Upper lobe of left lung (tissue), 4 donors: ENCODE results near the gene ZNF618.

ENCODE experiments used
- CTCF ChIP-seq, 6 experiments: fragments of 450-650 bp in 4 of 6; fragments of 200-600 bp in 2 of 6; sonication (generic) in 2 of 6; IDR thresholded peaks; one replicate each; pipeline ENCODE4 v1.5.1; 2016 to 2019; ENCODE audit warnings: antibody characterized with exemption in 6 of 6
- EP300 ChIP-seq, 4 donors: sonication (generic); formaldehyde crosslinking; IDR thresholded peaks; one replicate each; pipeline ENCODE4 v1.5.1; 2017; ENCODE audit warnings: antibody characterized with exemption in 4 of 4, control low read depth in 2 of 4
- POLR2A ChIP-seq, 4 donors: fragments of 450-650 bp; IDR thresholded peaks; one replicate each; pipeline ENCODE4 v1.5.1; 2016 to 2017; ENCODE audit warnings: antibody characterized with exemption in 4 of 4, mild to moderate bottlenecking in 2 of 4
- POLR2AphosphoS5 ChIP-seq, 2 donors: sonication (generic); formaldehyde crosslinking; IDR thresholded peaks; one replicate each; pipeline ENCODE4 v1.5.1; 2017; ENCODE audit warnings: antibody characterized with exemption in 2 of 2

- TF ChIP-seq CTCF (IDR thresholded peaks at IDR 0.05) (no peak), EP300 (IDR thresholded peaks at IDR 0.05) (no peak), POLR2AphosphoS5 (IDR thresholded peaks at IDR 0.05) (no peak), POLR2A (IDR thresholded peaks at IDR 0.05) (no peak)
These were observed 204.2 kb downstream of the ZNF618 start for GRCh38 chr9:114080195-114080772.
